GM23338 (cell line): Measurements from ENCODE around the gene SLC52A3. TPM values are rescaled to one million over a fixed set of nuclear protein-coding genes. Genes with fewer than 3 reads are reported as not detected.

Experiments
- ATAC-seq: fragments of 200-7000 bp; cut with Tn5 transposase; 3 replicates; pipeline ENCODE4 v1.9.1; 2020
- DNase-seq: peaks from one replicate; pipeline ENCODE4 v3.0.0-alpha.2; 2015; ENCODE audit warnings: low spot score
- H2AFZ ChIP-seq: fragments of 200-600 bp; sonication (generic); 2 replicates; pipeline ENCODE4 v1.8.0; 2016; ENCODE audit warnings: antibody characterized with exemption, mild to moderate bottlenecking, moderate library complexity
- H3F3A ChIP-seq: fragments of 200-600 bp; sonication (generic); replicated peaks from 2 replicates; pipeline ENCODE4 v1.8.0; 2017; ENCODE audit warnings: antibody characterized with exemption, mixed run types, low read depth
- H3K27ac ChIP-seq: fragments of 200-600 bp; sonication (generic); 2 replicates; pipeline ENCODE4 v1.6.1; 2016; ENCODE audit warnings: low read depth
- H3K27me3 ChIP-seq: fragments of 200-600 bp; sonication (generic); 2 replicates; pipeline ENCODE4 v1.8.0; 2016; ENCODE audit warnings: mild to moderate bottlenecking, mixed run types, moderate library complexity; ENCODE audit not compliant: insufficient read depth
- H3K36me3 ChIP-seq: fragments of 200-600 bp; sonication (generic); 2 replicates; pipeline ENCODE4 v1.8.0; 2016; ENCODE audit warnings: mild to moderate bottlenecking; ENCODE audit not compliant: insufficient read depth
- H3K4me1 ChIP-seq: fragments of 200-600 bp; sonication (generic); 2 replicates; pipeline ENCODE4 v1.8.0; 2016; ENCODE audit warnings: mild to moderate bottlenecking, moderate library complexity; ENCODE audit not compliant: insufficient read depth
- H3K4me2 ChIP-seq: fragments of 200-600 bp; sonication (generic); 2 replicates; pipeline ENCODE4 v1.7.1; 2017; ENCODE audit warnings: mixed run types
- H3K4me3 ChIP-seq: fragments of 200-600 bp; sonication (generic); 2 replicates; pipeline ENCODE4 v1.6.1; 2016; ENCODE audit warnings: mixed run types
- H3K79me2 ChIP-seq: fragments of 200-600 bp; sonication (generic); replicated peaks from 2 replicates; pipeline ENCODE4 v1.8.0; 2017; ENCODE audit warnings: mild to moderate bottlenecking; ENCODE audit not compliant: insufficient read depth
- H3K9me2 ChIP-seq: fragments of 200-600 bp; sonication (generic); 2 replicates; pipeline ENCODE4 v1.8.0; 2017; ENCODE audit not compliant: insufficient read depth
- H4K20me1 ChIP-seq: fragments of 200-600 bp; sonication (generic); replicated peaks from 2 replicates; pipeline ENCODE4 v1.8.0; 2017; ENCODE audit warnings: mild to moderate bottlenecking; ENCODE audit not compliant: insufficient read depth
- H3K27ac Mint-ChIP-seq: 2 replicates; pipeline ENCODE4 v1.8.0; 2020; ENCODE audit warnings: inconsistent platforms, mild to moderate bottlenecking, moderate library complexity, mixed read lengths
- H3K27me3 Mint-ChIP-seq: 3 replicates; pipeline ENCODE4 v1.8.0; 2022; ENCODE audit warnings: low read depth, mild to moderate bottlenecking, moderate library complexity, mixed read lengths, inconsistent platforms; ENCODE audit not compliant: insufficient read depth, poor library complexity
- H3K36me3 Mint-ChIP-seq: 3 replicates; pipeline ENCODE4 v1.8.0; 2021; ENCODE audit warnings: low read depth, mild to moderate bottlenecking, inconsistent platforms, moderate library complexity, mixed read lengths
- H3K4me1 Mint-ChIP-seq: 3 replicates; pipeline ENCODE4 v1.8.0; 2020; ENCODE audit warnings: mild to moderate bottlenecking, inconsistent platforms, mixed read lengths
- H3K4me3 Mint-ChIP-seq: 3 replicates; pipeline ENCODE4 v1.8.0; 2021; ENCODE audit warnings: moderate library complexity, mild to moderate bottlenecking, inconsistent platforms, mixed read lengths
- H3K9me3 Mint-ChIP-seq: 3 replicates; pipeline ENCODE4 v1.8.0; 2020; ENCODE audit warnings: moderate library complexity, mild to moderate bottlenecking, inconsistent platforms, mixed read lengths
- CREB1 ChIP-seq: fragments of 250-450 bp; sonication (Bioruptor Pico); IDR thresholded peaks from 2 replicates; pipeline ENCODE4 v1.5.0; 2020; ENCODE audit warnings: low read depth, mild to moderate bottlenecking, moderate library complexity
- EZH2 ChIP-seq: fragments of 200-600 bp; sonication (generic); IDR thresholded peaks from one replicate; pipeline ENCODE4 v1.8.0; 2017; ENCODE audit warnings: antibody characterized with exemption, mild to moderate bottlenecking, low read depth; ENCODE audit not compliant: unreplicated experiment
- EZH2phosphoT487 ChIP-seq: fragments of 200-600 bp; sonication (generic); IDR thresholded peaks from one replicate; pipeline ENCODE4 v1.8.1; 2018; ENCODE audit warnings: antibody characterized with exemption; ENCODE audit not compliant: unreplicated experiment
- JUNB ChIP-seq: IDR thresholded peaks from one replicate; pipeline ENCODE4 v1.6.1; 2016; ENCODE audit warnings: antibody characterized with exemption; ENCODE audit not compliant: unreplicated experiment
- NANOG ChIP-seq: IDR thresholded peaks from 2 replicates; pipeline ENCODE4 v1.6.1; 2016; ENCODE audit warnings: antibody characterized with exemption, borderline replicate concordance
- POLR2AphosphoS5 ChIP-seq: IDR thresholded peaks from 2 replicates; pipeline ENCODE4 v1.6.1; 2016; ENCODE audit warnings: antibody characterized with exemption, low read depth
- STAT1 ChIP-seq: IDR thresholded peaks from one replicate; pipeline ENCODE4 v1.6.1; 2016; ENCODE audit warnings: antibody characterized with exemption; ENCODE audit not compliant: unreplicated experiment
- ZNF114 ChIP-seq: fragments of 250-450 bp; sonication (Bioruptor Pico); IDR thresholded peaks from 2 replicates; pipeline ENCODE4 v1.5.0; 2020; ENCODE audit warnings: mild to moderate bottlenecking, moderate library complexity
- polyA plus RNA-seq: library from polyadenylated mRNA; unstranded; fragments of >200 nt; fragmentation: Nextera tagmentation; extraction: Ambion mirVana; gene quantifications from 2 replicates; pipeline ENCODE4 v1.2.1, GENCODE V29; 2016
- total RNA-seq: library from RNA; depleted of rRNA; stranded (reverse); fragments of >200 nt; shearing (Covaris generic); gene quantifications from 2 replicates; pipeline ENCODE4 v1.2.3, GENCODE V29; 2014
- TF ChIP-seq, protein P1 (sequence below): IDR thresholded peaks from one replicate; pipeline ENCODE4 v1.6.1; 2018; ENCODE audit warnings: antibody characterized with exemption; ENCODE audit not compliant: unreplicated experiment
- TF ChIP-seq, protein P2 (sequence below): fragments of 250-450 bp; sonication (Bioruptor Pico); IDR thresholded peaks from 2 replicates; pipeline ENCODE4 v1.5.0; 2020; ENCODE audit warnings: mild to moderate bottlenecking, moderate library complexity

Gene SLC52A3
- total and polyA plus RNA-seq, 2 experiments from 2014 or later = 2.3 to 4.5 TPM

DNA sequence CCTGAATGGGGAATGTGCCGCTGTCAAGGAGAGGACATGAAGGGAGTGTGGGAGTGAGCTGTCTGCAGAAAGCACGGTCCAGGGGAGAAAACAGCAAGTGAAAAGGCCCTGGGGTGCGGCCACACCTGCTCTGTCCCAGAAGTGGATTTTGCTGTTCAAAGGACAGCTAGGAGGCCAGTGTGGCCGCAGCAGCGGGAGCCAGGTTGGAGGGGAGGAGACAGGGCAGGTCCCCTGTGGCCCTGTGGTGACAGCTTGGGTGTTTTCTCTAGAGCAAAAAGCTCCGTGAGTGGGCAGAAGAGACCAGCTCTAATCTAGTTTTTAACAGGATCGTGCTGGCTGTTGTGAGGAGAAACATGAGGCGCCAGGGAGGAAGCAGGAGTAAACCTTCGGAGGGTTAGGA lies 4.5 kb upstream of the SLC52A3 start:
- Histone ChIP-seq H2AFZ (no peak overlapping the region), H3K4me1 (peaks cover 17% of the 10 kb centered on the region), H3F3A (0 out of 2 replicates have a peak, but pooled peaks cover 3% of the 10 kb centered on the region), H3K27ac (no peak overlapping the region), H3K4me3 (no peak overlapping the region), H3K4me2 (no peak overlapping the region), H3K9me2 (no peaks in the 10 kb centered on the region), H4K20me1 (no peaks in the 10 kb centered on the region), H3K27me3 (no peaks in the 10 kb centered on the region), H3K79me2 (no peaks in the 10 kb centered on the region), H3K36me3 (no peaks in the 10 kb centered on the region)
- Mint-ChIP-seq H3K27me3 (peaks cover 3% of the 10 kb centered on the region), H3K4me3 (no peak overlapping the region), H3K4me1 (peaks cover 26% of the 10 kb centered on the region), H3K9me3 (0 out of 3 replicates have a peak, but pooled peaks cover 2% of the 10 kb centered on the region), H3K36me3 (no peaks in the 10 kb centered on the region), H3K27ac (no peak overlapping the region)
- DNase-seq = no peak
- no peak for TF ChIP-seq POLR2AphosphoS5
- TF ChIP-seq STAT1 = no peak
- no peak for TF ChIP-seq ZNF114 (CRISPR knock-in tag)
- no peak for ATAC-seq

DNA sequence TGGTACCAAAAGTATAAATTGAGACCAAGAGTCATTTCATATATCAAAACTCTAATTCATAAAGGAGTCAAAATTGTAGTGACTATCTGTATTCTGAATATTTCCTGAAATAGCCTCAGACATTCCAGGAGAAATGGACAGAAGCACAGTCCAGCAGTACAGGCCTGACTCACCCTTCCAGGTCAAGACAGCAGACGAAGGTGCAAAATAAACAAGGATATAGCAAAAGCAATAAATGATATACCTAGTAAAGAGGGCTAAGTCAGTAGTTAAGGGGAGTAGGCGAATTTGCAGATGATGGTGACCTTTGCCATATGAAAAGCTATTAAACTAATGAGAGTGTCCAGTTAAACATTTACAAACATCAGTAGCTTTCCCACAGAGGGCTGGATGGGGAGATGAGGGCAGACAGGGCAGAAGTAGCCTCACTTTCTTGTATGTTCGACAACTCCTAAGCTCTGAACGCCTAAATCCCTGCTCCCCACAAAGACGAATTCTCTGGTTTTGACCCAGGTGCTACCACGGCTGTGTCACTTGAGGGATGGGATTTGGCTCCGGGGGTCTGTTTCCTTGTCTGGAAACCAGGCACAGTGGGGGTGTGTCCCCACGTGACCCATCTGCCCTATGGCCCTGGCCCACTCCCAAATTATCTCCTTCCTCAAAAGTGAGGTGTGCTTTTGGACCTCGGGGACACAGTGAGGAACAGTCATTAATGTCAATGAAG lies 3.6 kb upstream of the SLC52A3 start:
- Histone ChIP-seq H3K36me3 (no peaks in the 10 kb centered on the region), H4K20me1 (no peaks in the 10 kb centered on the region), H3K79me2 (no peaks in the 10 kb centered on the region), H3K4me2 (no peak overlapping the region), H3K4me3 (no peak overlapping the region), H2AFZ (no peak overlapping the region), H3K27me3 (no peaks in the 10 kb centered on the region), H3K9me2 (no peaks in the 10 kb centered on the region), H3K27ac (no peak overlapping the region), H3F3A (no peaks in the 10 kb centered on the region), H3K4me1 (peaks cover 10% of the 10 kb centered on the region; the same call in 1 of the 2 replicates)
- H3K4me3 Mint-ChIP-seq = no peak overlapping the region
- H3K27ac Mint-ChIP-seq = no peak overlapping the region
- H3K9me3 Mint-ChIP-seq = 0 out of 3 replicates have a peak, but pooled peaks cover 2% of the 10 kb centered on the region
- DNase-seq (no peak), ATAC-seq (no peak)
- no peaks in the 10 kb centered on the region for H3K36me3 Mint-ChIP-seq
- peaks cover 3% of the 10 kb centered on the region for H3K27me3 Mint-ChIP-seq
- peaks cover 20% of the 10 kb centered on the region for H3K4me1 Mint-ChIP-seq
- TF ChIP-seq, protein P1, sequence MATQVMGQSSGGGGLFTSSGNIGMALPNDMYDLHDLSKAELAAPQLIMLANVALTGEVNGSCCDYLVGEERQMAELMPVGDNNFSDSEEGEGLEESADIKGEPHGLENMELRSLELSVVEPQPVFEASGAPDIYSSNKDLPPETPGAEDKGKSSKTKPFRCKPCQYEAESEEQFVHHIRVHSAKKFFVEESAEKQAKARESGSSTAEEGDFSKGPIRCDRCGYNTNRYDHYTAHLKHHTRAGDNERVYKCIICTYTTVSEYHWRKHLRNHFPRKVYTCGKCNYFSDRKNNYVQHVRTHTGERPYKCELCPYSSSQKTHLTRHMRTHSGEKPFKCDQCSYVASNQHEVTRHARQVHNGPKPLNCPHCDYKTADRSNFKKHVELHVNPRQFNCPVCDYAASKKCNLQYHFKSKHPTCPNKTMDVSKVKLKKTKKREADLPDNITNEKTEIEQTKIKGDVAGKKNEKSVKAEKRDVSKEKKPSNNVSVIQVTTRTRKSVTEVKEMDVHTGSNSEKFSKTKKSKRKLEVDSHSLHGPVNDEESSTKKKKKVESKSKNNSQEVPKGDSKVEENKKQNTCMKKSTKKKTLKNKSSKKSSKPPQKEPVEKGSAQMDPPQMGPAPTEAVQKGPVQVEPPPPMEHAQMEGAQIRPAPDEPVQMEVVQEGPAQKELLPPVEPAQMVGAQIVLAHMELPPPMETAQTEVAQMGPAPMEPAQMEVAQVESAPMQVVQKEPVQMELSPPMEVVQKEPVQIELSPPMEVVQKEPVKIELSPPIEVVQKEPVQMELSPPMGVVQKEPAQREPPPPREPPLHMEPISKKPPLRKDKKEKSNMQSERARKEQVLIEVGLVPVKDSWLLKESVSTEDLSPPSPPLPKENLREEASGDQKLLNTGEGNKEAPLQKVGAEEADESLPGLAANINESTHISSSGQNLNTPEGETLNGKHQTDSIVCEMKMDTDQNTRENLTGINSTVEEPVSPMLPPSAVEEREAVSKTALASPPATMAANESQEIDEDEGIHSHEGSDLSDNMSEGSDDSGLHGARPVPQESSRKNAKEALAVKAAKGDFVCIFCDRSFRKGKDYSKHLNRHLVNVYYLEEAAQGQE = no peak
- no peak for TF ChIP-seq JUNB
- no peak for TF ChIP-seq NANOG
- no peak for TF ChIP-seq EZH2phosphoT487
- no peak for TF ChIP-seq POLR2AphosphoS5
- TF ChIP-seq CREB1 (CRISPR knock-in tag) = no peak
- no peak for TF ChIP-seq EZH2
- TF ChIP-seq, protein P2, sequence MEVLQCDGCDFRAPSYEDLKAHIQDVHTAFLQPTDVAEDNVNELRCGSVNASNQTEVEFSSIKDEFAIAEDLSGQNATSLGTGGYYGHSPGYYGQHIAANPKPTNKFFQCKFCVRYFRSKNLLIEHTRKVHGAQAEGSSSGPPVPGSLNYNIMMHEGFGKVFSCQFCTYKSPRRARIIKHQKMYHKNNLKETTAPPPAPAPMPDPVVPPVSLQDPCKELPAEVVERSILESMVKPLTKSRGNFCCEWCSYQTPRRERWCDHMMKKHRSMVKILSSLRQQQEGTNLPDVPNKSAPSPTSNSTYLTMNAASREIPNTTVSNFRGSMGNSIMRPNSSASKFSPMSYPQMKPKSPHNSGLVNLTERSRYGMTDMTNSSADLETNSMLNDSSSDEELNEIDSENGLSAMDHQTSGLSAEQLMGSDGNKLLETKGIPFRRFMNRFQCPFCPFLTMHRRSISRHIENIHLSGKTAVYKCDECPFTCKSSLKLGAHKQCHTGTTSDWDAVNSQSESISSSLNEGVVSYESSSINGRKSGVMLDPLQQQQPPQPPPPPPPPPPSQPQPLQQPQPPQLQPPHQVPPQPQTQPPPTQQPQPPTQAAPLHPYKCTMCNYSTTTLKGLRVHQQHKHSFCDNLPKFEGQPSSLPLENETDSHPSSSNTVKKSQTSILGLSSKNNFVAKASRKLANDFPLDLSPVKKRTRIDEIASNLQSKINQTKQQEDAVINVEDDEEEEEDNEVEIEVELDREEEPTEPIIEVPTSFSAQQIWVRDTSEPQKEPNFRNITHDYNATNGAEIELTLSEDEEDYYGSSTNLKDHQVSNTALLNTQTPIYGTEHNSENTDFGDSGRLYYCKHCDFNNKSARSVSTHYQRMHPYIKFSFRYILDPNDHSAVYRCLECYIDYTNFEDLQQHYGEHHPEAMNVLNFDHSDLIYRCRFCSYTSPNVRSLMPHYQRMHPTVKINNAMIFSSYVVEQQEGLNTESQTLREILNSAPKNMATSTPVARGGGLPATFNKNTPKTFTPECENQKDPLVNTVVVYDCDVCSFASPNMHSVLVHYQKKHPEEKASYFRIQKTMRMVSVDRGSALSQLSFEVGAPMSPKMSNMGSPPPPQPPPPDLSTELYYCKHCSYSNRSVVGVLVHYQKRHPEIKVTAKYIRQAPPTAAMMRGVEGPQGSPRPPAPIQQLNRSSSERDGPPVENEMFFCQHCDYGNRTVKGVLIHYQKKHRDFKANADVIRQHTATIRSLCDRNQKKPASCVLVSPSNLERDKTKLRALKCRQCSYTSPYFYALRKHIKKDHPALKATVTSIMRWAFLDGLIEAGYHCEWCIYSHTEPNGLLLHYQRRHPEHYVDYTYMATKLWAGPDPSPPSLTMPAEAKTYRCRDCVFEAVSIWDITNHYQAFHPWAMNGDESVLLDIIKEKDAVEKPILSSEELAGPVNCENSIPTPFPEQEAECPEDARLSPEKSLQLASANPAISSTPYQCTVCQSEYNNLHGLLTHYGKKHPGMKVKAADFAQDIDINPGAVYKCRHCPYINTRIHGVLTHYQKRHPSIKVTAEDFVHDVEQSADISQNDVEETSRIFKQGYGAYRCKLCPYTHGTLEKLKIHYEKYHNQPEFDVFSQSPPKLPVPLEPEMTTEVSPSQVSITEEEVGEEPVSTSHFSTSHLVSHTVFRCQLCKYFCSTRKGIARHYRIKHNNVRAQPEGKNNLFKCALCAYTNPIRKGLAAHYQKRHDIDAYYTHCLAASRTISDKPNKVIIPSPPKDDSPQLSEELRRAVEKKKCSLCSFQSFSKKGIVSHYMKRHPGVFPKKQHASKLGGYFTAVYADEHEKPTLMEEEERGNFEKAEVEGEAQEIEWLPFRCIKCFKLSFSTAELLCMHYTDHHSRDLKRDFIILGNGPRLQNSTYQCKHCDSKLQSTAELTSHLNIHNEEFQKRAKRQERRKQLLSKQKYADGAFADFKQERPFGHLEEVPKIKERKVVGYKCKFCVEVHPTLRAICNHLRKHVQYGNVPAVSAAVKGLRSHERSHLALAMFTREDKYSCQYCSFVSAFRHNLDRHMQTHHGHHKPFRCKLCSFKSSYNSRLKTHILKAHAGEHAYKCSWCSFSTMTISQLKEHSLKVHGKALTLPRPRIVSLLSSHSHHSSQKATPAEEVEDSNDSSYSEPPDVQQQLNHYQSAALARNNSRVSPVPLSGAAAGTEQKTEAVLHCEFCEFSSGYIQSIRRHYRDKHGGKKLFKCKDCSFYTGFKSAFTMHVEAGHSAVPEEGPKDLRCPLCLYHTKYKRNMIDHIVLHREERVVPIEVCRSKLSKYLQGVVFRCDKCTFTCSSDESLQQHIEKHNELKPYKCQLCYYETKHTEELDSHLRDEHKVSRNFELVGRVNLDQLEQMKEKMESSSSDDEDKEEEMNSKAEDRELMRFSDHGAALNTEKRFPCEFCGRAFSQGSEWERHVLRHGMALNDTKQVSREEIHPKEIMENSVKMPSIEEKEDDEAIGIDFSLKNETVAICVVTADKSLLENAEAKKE (CRISPR knock-in tag) = no peak
